Smooth muscle cell (in vitro differentiated cells): Measurements from ENCODE around the gene ARHGAP25. TPM values are rescaled to one million over a fixed set of nuclear protein-coding genes. Genes with fewer than 3 reads are reported as not detected.

Source experiments
- DNase-seq: peaks from one replicate; lab custom pipeline; 2025; ENCODE audit not compliant: unreplicated experiment; lab: John Stamatoyannopoulos, UW
- H2AFZ ChIP-seq: fragments of 200-600 bp; sonication (generic); 2 replicates; pipeline ENCODE4 v1.6.0; 2016; ENCODE audit warnings: antibody characterized with exemption, low read depth, mild to moderate bottlenecking
- H3F3A ChIP-seq: fragments of 200-600 bp; sonication (generic); 2 replicates; pipeline ENCODE4 v1.6.0; 2017; ENCODE audit warnings: antibody characterized with exemption, low read depth
- H3K27ac ChIP-seq: fragments of 200-600 bp; sonication (generic); 2 replicates; pipeline ENCODE4 v1.5.1; 2016; ENCODE audit warnings: low read depth, mild to moderate bottlenecking
- H3K27me3 ChIP-seq: fragments of 200-600 bp; sonication (generic); 2 replicates; pipeline ENCODE4 v1.6.1; 2016; ENCODE audit warnings: low read depth, mild to moderate bottlenecking
- H3K36me3 ChIP-seq: fragments of 200-600 bp; sonication (generic); 2 replicates; pipeline ENCODE4 v1.5.1; 2016; ENCODE audit warnings: low read depth
- H3K4me1 ChIP-seq: fragments of 200-600 bp; sonication (generic); 2 replicates; pipeline ENCODE4 v1.5.1; 2016; ENCODE audit warnings: low read depth
- H3K4me2 ChIP-seq: fragments of 200-600 bp; sonication (generic); 2 replicates; pipeline ENCODE4 v1.6.0; 2016; ENCODE audit warnings: mild to moderate bottlenecking
- H3K4me3 ChIP-seq: fragments of 200-600 bp; sonication (generic); 2 replicates; pipeline ENCODE4 v1.5.1; 2016; ENCODE audit warnings: mild to moderate bottlenecking
- H3K79me2 ChIP-seq: fragments of 200-600 bp; sonication (generic); 2 replicates; pipeline ENCODE4 v1.6.0; 2016; ENCODE audit warnings: low read depth, mild to moderate bottlenecking
- H3K9ac ChIP-seq: fragments of 200-600 bp; sonication (generic); 2 replicates; pipeline ENCODE4 v1.6.0; 2016; ENCODE audit warnings: low read depth
- H3K9me3 ChIP-seq: fragments of 200-600 bp; sonication (generic); replicated peaks from 2 replicates; pipeline ENCODE4 v1.5.1; 2016; ENCODE audit warnings: low read depth
- H4K20me1 ChIP-seq: fragments of 200-600 bp; sonication (generic); 2 replicates; pipeline ENCODE4 v1.6.0; 2016; ENCODE audit warnings: low read depth
- CTCF ChIP-seq: fragments of 200-600 bp; sonication (generic); IDR thresholded peaks from 2 replicates; pipeline ENCODE4 v1.5.1; 2017; ENCODE audit warnings: borderline replicate concordance, mild to moderate bottlenecking, antibody characterized with exemption; ENCODE audit not compliant: insufficient read depth, poor library complexity, severe bottlenecking
- WGBS: methylation state at CpG from one replicate; pipeline ENCODE4 v1.1.7; 2016; ENCODE audit warnings: low lambda C conversion rate; 5-methylcytosine and 5-hydroxymethylcytosine counted together
- polyA plus RNA-seq: library from polyadenylated mRNA; unstranded; fragments of >200 nt; fragmentation: Nextera tagmentation; extraction: Ambion mirVana; gene quantifications from 2 replicates; pipeline ENCODE4 v1.2.1, GENCODE V29; 2016
- total RNA-seq: library from RNA; depleted of rRNA; stranded (reverse); fragments of >200 nt; gene quantifications from 2 replicates; pipeline ENCODE4 v1.2.3, GENCODE V29; 2014

Gene ARHGAP25
- total and polyA plus RNA-seq, 2 experiments from 2014 or later: 1.5 to 2.0 TPM

GRCh38 chr2:68710336-68710735 is 24.3 kb upstream of the ARHGAP25 start:
- Histone ChIP-seq H3K4me1 (no peaks in the 10 kb centered on the region), H3K27me3 (no peaks in the 10 kb centered on the region), H4K20me1 (no peaks in the 10 kb centered on the region), H3F3A (peaks cover 11% of the 10 kb centered on the region), H3K79me2 (no peaks in the 10 kb centered on the region), H3K27ac (peak overlapping the region; percentile 18), H3K4me3 (no peak overlapping the region), H3K36me3 (no peaks in the 10 kb centered on the region), H3K9ac (no peak overlapping the region), H3K9me3 (no peaks in the 10 kb centered on the region), H3K4me2 (peak overlapping the region; percentile 75), H2AFZ (no peak overlapping the region)
- 63% methylated on average over 1 of the region's 1 CpG for WGBS
- no peak for DNase-seq
- TF ChIP-seq CTCF: no peak

DNA sequence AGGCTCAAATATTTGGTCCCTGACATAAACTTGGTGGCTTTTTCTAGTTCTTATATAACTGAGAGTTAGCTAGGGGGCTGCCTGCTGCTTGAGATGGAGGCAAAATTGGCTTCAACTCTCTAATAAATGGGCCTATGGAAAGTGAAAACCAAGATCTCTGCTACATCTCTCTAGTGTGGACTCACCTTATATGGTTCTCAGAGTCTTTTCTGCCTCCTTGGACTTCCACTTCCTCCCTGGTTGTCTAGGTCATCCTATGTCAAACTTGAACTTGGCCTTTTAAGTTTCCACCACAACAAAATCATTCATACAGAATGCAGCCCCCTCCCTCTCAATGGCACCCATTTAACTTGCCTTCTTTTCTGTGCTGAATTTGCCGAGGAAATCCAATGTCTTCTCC is 23.9 kb upstream of the ARHGAP25 start:
- H3F3A ChIP-seq: peaks cover 11% of the 10 kb centered on the region
- no peak overlapping the region for H3K27ac ChIP-seq
- no peaks in the 10 kb centered on the region for H3K79me2 ChIP-seq
- no peak overlapping the region for H3K4me3 ChIP-seq
- H2AFZ ChIP-seq: no peak overlapping the region
- H3K27me3 ChIP-seq: no peaks in the 10 kb centered on the region
- peak overlapping the region; percentile 75 for H3K4me2 ChIP-seq
- H3K36me3 ChIP-seq: no peaks in the 10 kb centered on the region
- no peak for DNase-seq
- TF ChIP-seq CTCF: no peak
- no peaks in the 10 kb centered on the region for H4K20me1 ChIP-seq
- H3K9ac ChIP-seq: no peak overlapping the region
- 94% methylated on average over 1 of the region's 1 CpG for WGBS
- H3K9me3 ChIP-seq: no peaks in the 10 kb centered on the region
- no peaks in the 10 kb centered on the region for H3K4me1 ChIP-seq

DNA sequence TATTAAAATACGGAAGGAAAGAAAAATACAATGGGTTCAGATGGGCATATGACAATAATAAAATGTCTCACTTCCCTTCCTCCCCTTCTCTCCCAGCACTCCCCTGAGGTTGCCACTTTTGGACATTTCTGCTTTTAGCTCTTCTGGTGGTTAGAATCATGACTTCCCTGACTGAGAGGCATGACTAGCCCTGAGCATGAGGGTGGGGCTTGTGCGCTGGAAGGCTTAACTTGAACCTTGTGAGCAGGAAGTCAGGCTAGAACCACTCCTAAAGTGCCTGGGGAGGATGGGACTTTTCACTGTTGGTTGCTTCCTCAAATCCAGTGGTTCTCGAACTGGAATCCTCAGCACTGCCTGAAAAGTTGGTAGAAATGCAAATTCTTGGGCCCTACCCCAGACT is 19.7 kb upstream of the ARHGAP25 start:
- Histone ChIP-seq H3K36me3 (no peaks in the 10 kb centered on the region), H2AFZ (no peak overlapping the region), H3K27me3 (no peaks in the 10 kb centered on the region), H3K4me2 (no peak overlapping the region), H3K9ac (no peak overlapping the region), H4K20me1 (no peaks in the 10 kb centered on the region), H3K27ac (no peak overlapping the region), H3K79me2 (no peaks in the 10 kb centered on the region), H3K4me1 (no peaks in the 10 kb centered on the region), H3F3A (peaks cover 8% of the 10 kb centered on the region), H3K4me3 (no peak overlapping the region), H3K9me3 (no peaks in the 10 kb centered on the region)
- DNase-seq: no peak
- no peak for TF ChIP-seq CTCF
- 63% methylated on average over 3 of the region's 3 CpGs for WGBS

GRCh38 chr2:68715353-68716041 is 19.1 kb upstream of the ARHGAP25 start:
- no peak overlapping the region for H3K9ac ChIP-seq
- no peak overlapping the region for H3K4me3 ChIP-seq
- H3K36me3 ChIP-seq: no peaks in the 10 kb centered on the region
- H4K20me1 ChIP-seq: no peaks in the 10 kb centered on the region
- peaks cover 6% of the 10 kb centered on the region for H3F3A ChIP-seq
- H3K79me2 ChIP-seq: no peaks in the 10 kb centered on the region
- peak; percentile 52 for TF ChIP-seq CTCF
- H3K27me3 ChIP-seq: no peaks in the 10 kb centered on the region
- H2AFZ ChIP-seq: no peak overlapping the region
- WGBS: 48% methylated on average over 13 of the region's 13 CpGs
- no peaks in the 10 kb centered on the region for H3K4me1 ChIP-seq
- H3K27ac ChIP-seq: no peak overlapping the region
- H3K9me3 ChIP-seq: no peaks in the 10 kb centered on the region
- no peak for DNase-seq
- no peak overlapping the region for H3K4me2 ChIP-seq
